Liver (tissue), 9 donors: Measurements from ENCODE around the gene SEPTIN2. TPM values are rescaled to one million over a fixed set of nuclear protein-coding genes. Genes with fewer than 3 reads are reported as not detected.
"Not testable (repeated sequence)": the region's sequence is repeated elsewhere in the genome, so short reads cannot be mapped to it uniquely, and the experiment has no call there.

Source experiments
- DNase-seq: peaks from one replicate; pipeline ENCODE4 v3.0.0-alpha.2; 2017; ENCODE audit warnings: low spot score
- H3K27ac ChIP-seq, 2 donors: one replicate each; pipeline ENCODE4 v1.7.0; 2013; ENCODE audit warnings: inconsistent platforms in 2 of 2, low read length in 2 of 2, control low read depth in 1 of 2, low read depth in 1 of 2, mild to moderate bottlenecking in 1 of 2
- H3K27me3 ChIP-seq, 4 donors: one replicate each; pipeline versions ENCODE4 v1.6.1 to v1.7.0; 2013; ENCODE audit warnings: low read length in 3 of 4, inconsistent platforms in 1 of 4, mild to moderate bottlenecking in 1 of 4, moderate library complexity in 1 of 4; ENCODE audit not compliant: control insufficient read depth in 4 of 4, insufficient read depth in 4 of 4
- H3K36me3 ChIP-seq, 4 donors: one replicate each; pipeline versions ENCODE4 v1.6.1 to v1.7.0; 2013; ENCODE audit warnings: low read length in 3 of 4, mild to moderate bottlenecking in 3 of 4, low read depth in 1 of 4, moderate library complexity in 1 of 4; ENCODE audit not compliant: control insufficient read depth in 4 of 4, insufficient read depth in 3 of 4
- H3K4me1 ChIP-seq, 4 donors: one replicate each; pipeline versions ENCODE4 v1.6.1 to v1.7.0; 2013; ENCODE audit warnings: low read length in 3 of 4, mild to moderate bottlenecking in 3 of 4, moderate library complexity in 1 of 4; ENCODE audit not compliant: control insufficient read depth in 4 of 4, insufficient read depth in 4 of 4
- H3K4me3 ChIP-seq, 3 donors: one replicate each; pipeline versions ENCODE4 v1.6.1 to v1.7.0; 2013; ENCODE audit warnings: low read length in 3 of 3, control low read depth in 1 of 3, low read depth in 1 of 3, mild to moderate bottlenecking in 1 of 3
- H3K9ac ChIP-seq, 2 donors: one replicate each; pipeline ENCODE4 v1.7.0; 2013; ENCODE audit warnings: low read length in 2 of 2, mild to moderate bottlenecking in 2 of 2, moderate library complexity in 2 of 2, control low read depth in 1 of 2, low read depth in 1 of 2
- H3K9me3 ChIP-seq, 4 donors: one replicate each; pipeline versions ENCODE4 v1.6.1 to v1.7.0; 2013; ENCODE audit warnings: low read length in 3 of 4; ENCODE audit not compliant: control insufficient read depth in 4 of 4
- FOXA2 ChIP-seq: IDR thresholded peaks from 2 replicates; pipeline ENCODE4 v1.6.1; 2016; ENCODE audit warnings: antibody characterized with exemption
- HNF4A ChIP-seq, 2 donors: conservative IDR thresholded peaks; 2 replicates each; pipeline ENCODE4 v1.6.1; 2016; ENCODE audit warnings: antibody characterized with exemption in 2 of 2, mild to moderate bottlenecking in 2 of 2
- HNF4G ChIP-seq: IDR thresholded peaks from 2 replicates; pipeline ENCODE4 v1.6.1; 2016; ENCODE audit warnings: antibody characterized with exemption
- RAD21 ChIP-seq, 2 donors: IDR thresholded peaks; 2 replicates each; pipeline ENCODE4 v1.6.1; 2016; ENCODE audit warnings: antibody characterized with exemption in 2 of 2, mild to moderate bottlenecking in 2 of 2
- REST ChIP-seq: IDR thresholded peaks from 2 replicates; pipeline ENCODE4 v1.6.1; 2016; ENCODE audit warnings: antibody characterized with exemption, mild to moderate bottlenecking
- RXRA ChIP-seq, 2 donors: IDR thresholded peaks; 2 replicates each; pipeline ENCODE4 v1.6.1; 2017 to 2018; ENCODE audit warnings: antibody characterized with exemption in 2 of 2, mild to moderate bottlenecking in 1 of 2
- TAF1 ChIP-seq: conservative IDR thresholded peaks from 2 replicates; pipeline ENCODE4 v1.6.1; 2016; ENCODE audit warnings: antibody characterized with exemption, mild to moderate bottlenecking
- YY1 ChIP-seq: IDR thresholded peaks from 2 replicates; pipeline ENCODE4 v1.6.1; 2016; ENCODE audit warnings: antibody characterized with exemption, mild to moderate bottlenecking
- ZBTB33 ChIP-seq: IDR thresholded peaks from 2 replicates; pipeline ENCODE4 v1.6.1; 2016; ENCODE audit warnings: antibody characterized with exemption
- WGBS: extraction: QIAGEN DNeasy Blood & Tissue Kit; methylation state at CpG from one replicate; pipeline ENCODE4 v1.1.7; 2013; 5-methylcytosine and 5-hydroxymethylcytosine counted together
- polyA plus RNA-seq, 2 donors: library from polyadenylated mRNA; stranded (reverse) in 1 of 2; unstranded in 1 of 2; fragments of 200-250 nt in 1 of 2; fragments of >200 nt in 1 of 2; fragmentation: Nextera tagmentation in 1 of 2; extraction: Ambion mirVana in 1 of 2; gene quantifications; one replicate each; pipeline versions ENCODE4 v1.2.1 to v1.2.3, GENCODE V29; 2013 to 2015
- total RNA-seq, 2 donors: library from RNA; depleted of rRNA; stranded (reverse); fragments of >200 nt; gene quantifications; one replicate each; pipeline ENCODE4 v1.2.3, GENCODE V29; 2014
- TF ChIP-seq, protein P1 (sequence below): IDR thresholded peaks from 2 replicates; pipeline ENCODE4 v1.6.1; 2016; ENCODE audit warnings: antibody characterized with exemption
- donor health status: healthy.
- donor health status: healthy.
- donor health status: healthy.
- donor health status: healthy.
- donor health status: healthy.

The SEPTIN2 gene
- total and polyA plus RNA-seq, 4 donors = 63.7 to 147 (median 96.9) TPM

- TF ChIP-seq RXRA (IDR thresholded peaks at IDR 0.05) (no peak), TAF1 (no peak)
Observed at GRCh38 chr2:241393524-241394196, 77.9 kb downstream of the SEPTIN2 start (continued).

- 99% methylated on average over 6 of the region's 6 CpGs for WGBS
- H3K9me3 ChIP-seq, DNase-seq, H3K36me3 ChIP-seq, H3K4me3 ChIP-seq, H3K27me3 ChIP-seq, H3K27ac ChIP-seq, H3K9ac ChIP-seq: not testable (repeated sequence)
- peaks cover 2 to 12% (median 10%) of the 10 kb centered on the region in 4 donors for H3K4me1 ChIP-seq
Observed at GRCh38 chr2:241396809-241397208, 81.1 kb downstream of the SEPTIN2 start.

- TF ChIP-seq FOXA2 (no peak), HNF4A (conservative IDR thresholded peaks at IDR 0.05) (peak; percentile 76 to 82), HNF4G (peak; percentile 13), RAD21 (IDR thresholded peaks at IDR 0.05) (peak; percentile 36 to 53), YY1 (no peak), RXRA (IDR thresholded peaks at IDR 0.05) (peak; percentile 46 to 56), ZBTB33 (no peak), REST (no peak)
- TF ChIP-seq, protein P1, sequence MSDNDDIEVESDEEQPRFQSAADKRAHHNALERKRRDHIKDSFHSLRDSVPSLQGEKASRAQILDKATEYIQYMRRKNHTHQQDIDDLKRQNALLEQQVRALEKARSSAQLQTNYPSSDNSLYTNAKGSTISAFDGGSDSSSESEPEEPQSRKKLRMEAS = peak; percentile 32
- 57% methylated on average over 10 of the region's 10 CpGs for WGBS
- H3K27ac ChIP-seq = no peak overlapping the region
- H3K9me3 ChIP-seq = no peaks in the 10 kb centered on the region
- H3K27me3 ChIP-seq = no peaks in the 10 kb centered on the region
- no peak overlapping the region for H3K9ac ChIP-seq
- peaks cover 2 to 12% (median 10%) of the 10 kb centered on the region in 4 donors for H3K4me1 ChIP-seq
- H3K36me3 ChIP-seq = peaks cover 0 to 3% (median 1%) of the 10 kb centered on the region in 4 donors
- no peak for DNase-seq
- H3K4me3 ChIP-seq = no peak overlapping the region
Observed at GRCh38 chr2:241399941-241400922, 84.5 kb downstream of the SEPTIN2 start.

Other genes starting within 250 kb of the SEPTIN2 start
- gene MTERF4, start 213.6 kb upstream of the SEPTIN2 start, total RNA-seq = 10 to 100 TPM; 20.6 to 36.7 TPM
- 10 to 100 TPM; 13.3 to 20.0 TPM for gene MTERF4, start 213.6 kb upstream of the SEPTIN2 start, polyA plus RNA-seq
- gene PASK, start 166.5 kb upstream of the SEPTIN2 start, total RNA-seq = 1 to 10 TPM; 3.9 to 8.8 TPM
- gene PASK, start 166.5 kb upstream of the SEPTIN2 start, polyA plus RNA-seq = 1 to 10 TPM in 1 of 2 donors, under 1 TPM in 1; 0.96 to 1.8 TPM
- gene PPP1R7, start 165.5 kb upstream of the SEPTIN2 start, total RNA-seq = 10 to 100 TPM; 18.0 to 30.0 TPM
- 10 to 100 TPM; 28.0 to 45.8 TPM for gene PPP1R7, start 165.5 kb upstream of the SEPTIN2 start, polyA plus RNA-seq
- gene ANO7, start 127.2 kb upstream of the SEPTIN2 start, total RNA-seq = under 1 TPM; 0.25 to 0.33 TPM
- under 1 TPM; 0.57 to 0.70 TPM for gene ANO7, start 127.2 kb upstream of the SEPTIN2 start, polyA plus RNA-seq
- gene HDLBP, start 253 bp upstream of the SEPTIN2 start, total RNA-seq = 100 to 1,000 TPM; 259 to 580 TPM
- gene HDLBP, start 253 bp upstream of the SEPTIN2 start, polyA plus RNA-seq = 100 to 1,000 TPM; 219 to 257 TPM
- gene FARP2, start 40.4 kb downstream of the SEPTIN2 start, total RNA-seq = 10 to 100 TPM; 17.8 to 30.9 TPM
- gene FARP2, start 40.4 kb downstream of the SEPTIN2 start, polyA plus RNA-seq = 10 to 100 TPM in 1 of 2 donors, 1 to 10 TPM in 1; 5.8 to 10.7 TPM
- 10 to 100 TPM; 70.3 to 85.6 TPM for gene STK25, start 192.7 kb downstream of the SEPTIN2 start, total RNA-seq
- gene STK25, start 192.7 kb downstream of the SEPTIN2 start, polyA plus RNA-seq = 10 to 100 TPM; 43.4 to 64.3 TPM
- gene BOK, start 242.8 kb downstream of the SEPTIN2 start, total RNA-seq = 10 to 100 TPM; 11.3 to 30.5 TPM
- 10 to 100 TPM; 57.5 to 82.1 TPM for gene BOK, start 242.8 kb downstream of the SEPTIN2 start, polyA plus RNA-seq